Measurements from ENCODE around the gene VWA2.

DNA sequence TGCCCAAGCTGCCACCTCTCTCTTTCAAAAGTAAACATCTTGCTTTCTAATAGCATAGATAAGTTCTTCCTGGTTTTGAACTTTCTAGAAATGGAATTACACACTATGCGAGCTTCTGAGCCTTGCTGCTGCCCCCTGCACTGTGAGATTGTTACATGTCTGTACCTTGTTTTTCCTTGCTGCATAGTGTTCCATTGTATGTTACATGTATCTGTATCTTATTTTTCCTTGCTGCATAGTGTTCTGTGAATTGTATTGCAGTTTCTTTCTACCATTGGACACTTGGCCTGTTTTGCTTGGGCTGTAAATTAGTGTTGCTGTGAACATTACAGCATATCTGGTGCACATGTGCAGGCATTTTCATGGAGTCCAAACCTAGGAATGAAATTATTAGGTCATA is 24.0 kb upstream of the VWA2 start:
- TF ChIP-seq, protein P1, sequence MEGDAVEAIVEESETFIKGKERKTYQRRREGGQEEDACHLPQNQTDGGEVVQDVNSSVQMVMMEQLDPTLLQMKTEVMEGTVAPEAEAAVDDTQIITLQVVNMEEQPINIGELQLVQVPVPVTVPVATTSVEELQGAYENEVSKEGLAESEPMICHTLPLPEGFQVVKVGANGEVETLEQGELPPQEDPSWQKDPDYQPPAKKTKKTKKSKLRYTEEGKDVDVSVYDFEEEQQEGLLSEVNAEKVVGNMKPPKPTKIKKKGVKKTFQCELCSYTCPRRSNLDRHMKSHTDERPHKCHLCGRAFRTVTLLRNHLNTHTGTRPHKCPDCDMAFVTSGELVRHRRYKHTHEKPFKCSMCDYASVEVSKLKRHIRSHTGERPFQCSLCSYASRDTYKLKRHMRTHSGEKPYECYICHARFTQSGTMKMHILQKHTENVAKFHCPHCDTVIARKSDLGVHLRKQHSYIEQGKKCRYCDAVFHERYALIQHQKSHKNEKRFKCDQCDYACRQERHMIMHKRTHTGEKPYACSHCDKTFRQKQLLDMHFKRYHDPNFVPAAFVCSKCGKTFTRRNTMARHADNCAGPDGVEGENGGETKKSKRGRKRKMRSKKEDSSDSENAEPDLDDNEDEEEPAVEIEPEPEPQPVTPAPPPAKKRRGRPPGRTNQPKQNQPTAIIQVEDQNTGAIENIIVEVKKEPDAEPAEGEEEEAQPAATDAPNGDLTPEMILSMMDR (IDR thresholded peaks at IDR 0.05 in 4 of 5, conservative IDR thresholded peaks at IDR 0.05 in 1 of 5) = no peak
- TF ChIP-seq POLR2A (IDR thresholded peaks at IDR 0.05) = no peak
